SKM-1 (cell line): ENCODE measurements around the gene NSUN2.

Experiments
- DNase-seq: peaks from one replicate; lab custom pipeline; 2025; ENCODE audit not compliant: unreplicated experiment; lab: John Stamatoyannopoulos, UW

Gene NSUN2

GRCh38 chr5:6606884-6607558 lies 25.8 kb downstream of the NSUN2 start:
- no peak for DNase-seq

- no peak for DNase-seq
Observed at GRCh38 chr5:6604946-6605345, 27.9 kb downstream of the NSUN2 start.

- no peak for DNase-seq
Observed at GRCh38 chr5:6604341-6604740, 28.5 kb downstream of the NSUN2 start.

- no peak for DNase-seq
Observed at GRCh38 chr5:6603643-6604042, 29.2 kb downstream of the NSUN2 start.

GRCh38 chr5:6602441-6602840 lies 30.4 kb downstream of the NSUN2 start:
- DNase-seq = no peak

- no peak for DNase-seq
Observed at GRCh38 chr5:6601816-6602215, 31.0 kb downstream of the NSUN2 start.

- no peak for DNase-seq
Observed at GRCh38 chr5:6601271-6601670, 31.6 kb downstream of the NSUN2 start.

- no peak for DNase-seq
Observed at GRCh38 chr5:6599739-6600138, 33.1 kb downstream of the NSUN2 start.

- no peak for DNase-seq
Observed at GRCh38 chr5:6598351-6598900, 34.4 kb downstream of the NSUN2 start.

- DNase-seq = no peak
Observed at GRCh38 chr5:6597557-6597956, 35.3 kb downstream of the NSUN2 start.

GRCh38 chr5:6596388-6596787 lies 36.5 kb downstream of the NSUN2 start:
- DNase-seq = no peak

GRCh38 chr5:6595405-6595804 lies 37.4 kb downstream of the NSUN2 start:
- no peak for DNase-seq

GRCh38 chr5:6594066-6594465 lies 38.8 kb downstream of the NSUN2 start:
- no peak for DNase-seq

GRCh38 chr5:6593148-6594016 lies 39.5 kb downstream of the NSUN2 start:
- DNase-seq = no peak

GRCh38 chr5:6592601-6593000 lies 40.2 kb downstream of the NSUN2 start:
- DNase-seq = no peak

GRCh38 chr5:6591671-6592288 lies 41.1 kb downstream of the NSUN2 start:
- DNase-seq = no peak

- no peak for DNase-seq
Observed at GRCh38 chr5:6590581-6590980, 42.3 kb downstream of the NSUN2 start.

GRCh38 chr5:6587171-6587570 lies 45.7 kb downstream of the NSUN2 start:
- DNase-seq = no peak

GRCh38 chr5:6586647-6587042 lies 46.2 kb downstream of the NSUN2 start:
- no peak for DNase-seq

GRCh38 chr5:6585939-6586646 lies 46.8 kb downstream of the NSUN2 start:
- DNase-seq = no peak

- no peak for DNase-seq
Observed at GRCh38 chr5:6585168-6585567, 47.7 kb downstream of the NSUN2 start.
